Fibroblast of peridontal ligament (primary cell): ENCODE data around the gene B4GALT2.

Experiments
- DNase-seq: peaks from one replicate; pipeline ENCODE4 v3.0.0-alpha.2; 2010; ENCODE audit errors: extremely low read depth

B4GALT2 gene

DNA sequence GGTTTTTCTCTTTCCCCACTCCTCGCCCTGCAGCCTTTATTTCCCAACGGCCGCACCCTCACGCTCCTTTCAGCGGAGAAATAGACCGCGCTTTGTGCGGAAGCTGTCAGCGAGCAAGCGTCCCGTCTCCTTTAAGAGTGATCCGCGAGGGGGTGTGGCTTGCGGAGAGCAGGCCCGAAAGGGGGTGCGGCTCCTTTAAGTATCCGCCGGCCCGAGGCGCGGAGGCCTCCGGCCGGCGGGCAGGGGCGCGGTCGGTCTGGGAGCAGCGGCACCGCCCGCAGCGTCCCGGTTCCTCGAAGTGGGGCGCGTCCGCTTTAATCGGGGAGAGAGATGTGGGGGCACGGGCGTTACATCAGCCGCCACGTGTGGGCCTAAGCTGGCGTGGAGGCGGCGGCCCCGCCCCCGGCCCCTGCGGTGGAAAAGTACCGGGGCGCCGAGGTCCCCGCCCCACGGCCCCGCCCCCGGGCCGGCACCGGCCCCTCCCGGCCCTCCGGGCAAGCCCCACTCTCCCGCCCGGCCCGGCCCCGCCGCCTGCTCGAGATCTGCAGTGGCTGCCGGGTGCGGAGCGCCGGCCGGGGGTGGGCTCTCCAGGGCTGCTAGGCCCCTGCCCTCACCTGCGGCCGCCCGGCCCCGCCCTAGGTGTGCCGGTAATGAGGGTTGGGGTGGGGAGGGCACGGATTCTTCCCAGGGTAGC is 51.0 kb downstream of the B4GALT2 start:
- DNase-seq = peak; percentile 81

- DNase-seq = peak; percentile 25
These were observed 51.7 kb downstream of the B4GALT2 start for GRCh38 chr1:44030605-44031251.

GRCh38 chr1:44031252-44032169 is 52.5 kb downstream of the B4GALT2 start, which contains the start of gene SLC6A9:
TSS of gene SLC6A9 (minus strand) at chr1:44031462. CDS start at chr1:44024277, 7,185 bp downstream.
- peak; percentile 85 for DNase-seq

GRCh38 chr1:44032170-44032790 is 53.3 kb downstream of the B4GALT2 start:
- no peak for DNase-seq

DNA sequence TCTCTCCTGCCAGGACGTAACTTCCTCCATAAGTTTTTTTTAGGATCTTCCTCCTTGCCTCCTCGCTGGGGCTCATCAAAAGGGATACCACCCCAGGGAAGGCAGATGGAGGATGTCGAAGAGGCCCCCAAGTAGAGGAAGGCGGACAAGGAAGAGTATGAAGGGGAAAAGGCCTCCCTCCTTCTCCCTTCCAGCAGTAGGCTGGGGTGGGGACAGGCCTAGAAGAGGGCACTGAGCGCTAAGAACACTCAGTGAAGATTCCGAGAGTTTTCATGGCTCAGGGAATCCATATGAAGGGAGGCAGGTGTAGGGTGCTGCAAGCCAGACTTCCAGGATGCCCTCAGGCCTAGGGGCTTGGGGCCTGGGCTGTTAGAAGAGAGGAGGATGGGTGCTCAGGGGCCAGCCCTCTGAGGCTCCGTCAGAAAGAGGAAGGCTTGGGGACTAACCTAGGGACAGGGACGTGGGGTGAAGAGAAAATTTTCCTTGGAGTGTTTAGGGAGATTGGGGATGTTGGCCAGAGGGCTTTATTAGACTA is 54.1 kb downstream of the B4GALT2 start:
- DNase-seq = no peak

DNA sequence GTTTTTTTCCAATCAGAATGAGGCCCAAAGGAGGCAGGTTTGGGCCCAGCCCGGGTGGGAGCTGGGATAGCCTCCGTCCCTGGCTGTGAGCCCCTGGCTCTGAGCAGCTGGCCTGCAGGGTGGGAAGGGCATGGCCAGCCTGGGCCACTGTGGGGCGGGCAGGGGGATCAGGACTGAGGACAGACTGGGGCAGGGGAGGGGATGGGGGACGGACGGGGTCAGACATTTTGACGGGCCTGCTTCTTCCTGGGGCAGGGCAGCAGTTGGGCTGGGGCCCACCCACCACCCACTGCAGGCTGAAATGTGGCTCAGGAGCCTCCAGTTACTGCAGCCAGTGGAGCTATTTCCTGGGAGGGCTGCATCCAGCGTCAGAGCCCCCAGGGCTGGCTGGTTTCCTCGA is 54.7 kb downstream of the B4GALT2 start:
- no peak for DNase-seq

DNA sequence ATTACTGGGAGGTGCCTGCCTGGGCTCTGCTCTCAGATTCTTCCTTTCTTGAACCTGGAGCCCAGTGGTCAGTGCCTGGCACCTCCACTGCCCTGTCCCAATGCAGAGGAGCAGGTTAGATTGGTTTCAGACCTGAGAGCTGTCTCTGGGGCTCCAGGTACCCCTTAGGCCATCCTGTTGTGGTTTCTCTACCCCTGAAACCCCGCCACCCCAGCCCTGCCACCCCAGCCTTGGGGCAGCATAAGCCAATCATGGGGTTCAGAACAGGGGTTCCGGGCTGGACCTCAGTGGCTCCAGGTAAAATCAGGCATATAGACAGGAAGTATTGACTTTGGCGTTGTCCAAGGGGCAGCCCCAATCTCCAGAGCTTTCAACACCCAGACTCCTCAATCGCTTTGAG is 55.4 kb downstream of the B4GALT2 start:
- DNase-seq = no peak

DNA sequence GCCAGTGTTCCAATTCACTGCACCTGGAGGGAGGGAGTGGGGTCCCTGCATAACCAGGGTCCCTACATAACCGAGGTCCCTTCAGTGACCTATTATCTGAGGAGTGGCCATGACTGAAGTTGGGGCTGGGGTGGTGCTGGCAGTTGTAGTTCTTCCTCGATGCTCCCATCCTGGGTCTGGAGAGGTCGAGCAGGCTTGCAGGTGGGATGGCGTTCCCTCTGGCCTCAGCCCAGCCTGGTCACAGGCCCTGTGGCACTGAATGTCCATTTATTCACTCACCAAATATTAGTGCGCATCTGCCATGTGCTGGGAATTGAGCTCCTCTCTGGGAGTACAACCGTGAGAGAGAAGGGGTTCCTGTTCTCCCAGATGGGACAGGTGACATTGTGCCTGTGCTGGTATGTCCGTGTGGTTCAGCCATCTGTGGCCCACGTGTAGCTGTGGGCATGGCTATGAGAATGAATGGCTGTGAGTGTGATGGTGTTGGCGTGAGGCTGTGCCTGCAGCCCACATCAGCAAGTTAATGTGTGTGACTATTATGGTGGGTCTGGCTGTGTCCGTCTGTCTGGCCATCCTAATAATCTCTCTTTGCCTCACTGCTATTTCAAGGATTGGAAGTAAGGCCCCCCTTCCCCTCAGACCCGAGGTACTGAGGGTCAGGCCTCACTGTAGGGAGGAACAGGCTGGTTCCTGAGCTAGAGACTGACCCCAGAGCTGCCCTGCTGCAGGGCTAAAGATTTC is 56.1 kb downstream of the B4GALT2 start:
- DNase-seq = no peak

DNA sequence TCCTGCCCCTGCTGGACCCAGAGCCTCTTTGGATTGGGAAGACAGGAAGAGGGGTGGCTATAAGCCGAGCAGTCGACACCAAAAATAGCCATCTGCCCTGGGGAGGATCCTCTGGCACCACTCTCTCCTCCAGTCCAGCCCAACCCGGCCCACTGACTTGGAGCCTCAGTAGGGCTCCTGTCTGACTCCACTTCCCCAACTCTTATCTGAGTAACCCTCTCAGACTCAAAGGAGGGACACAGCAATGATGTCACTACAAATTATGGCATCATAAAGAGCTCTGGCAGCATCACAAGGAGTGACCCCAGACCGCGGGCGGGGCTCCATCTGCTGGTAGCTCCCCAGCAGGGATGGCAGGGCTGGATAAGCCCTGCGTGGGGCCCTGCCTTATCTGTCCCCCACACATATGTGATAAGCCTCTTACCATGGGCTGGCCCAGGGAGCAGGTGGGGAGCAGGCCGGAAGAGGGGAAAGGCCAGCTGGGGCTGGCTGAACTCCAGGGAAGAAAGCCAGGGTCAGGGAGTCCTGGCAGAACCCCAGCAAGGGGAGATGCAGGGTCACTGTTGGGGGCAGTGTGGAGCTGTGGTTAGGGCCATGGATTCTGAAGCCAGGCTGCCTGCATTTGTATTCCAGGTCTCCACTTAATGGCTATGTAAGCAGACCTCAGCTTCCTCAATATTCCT is 56.9 kb downstream of the B4GALT2 start:
- DNase-seq = no peak

DNA sequence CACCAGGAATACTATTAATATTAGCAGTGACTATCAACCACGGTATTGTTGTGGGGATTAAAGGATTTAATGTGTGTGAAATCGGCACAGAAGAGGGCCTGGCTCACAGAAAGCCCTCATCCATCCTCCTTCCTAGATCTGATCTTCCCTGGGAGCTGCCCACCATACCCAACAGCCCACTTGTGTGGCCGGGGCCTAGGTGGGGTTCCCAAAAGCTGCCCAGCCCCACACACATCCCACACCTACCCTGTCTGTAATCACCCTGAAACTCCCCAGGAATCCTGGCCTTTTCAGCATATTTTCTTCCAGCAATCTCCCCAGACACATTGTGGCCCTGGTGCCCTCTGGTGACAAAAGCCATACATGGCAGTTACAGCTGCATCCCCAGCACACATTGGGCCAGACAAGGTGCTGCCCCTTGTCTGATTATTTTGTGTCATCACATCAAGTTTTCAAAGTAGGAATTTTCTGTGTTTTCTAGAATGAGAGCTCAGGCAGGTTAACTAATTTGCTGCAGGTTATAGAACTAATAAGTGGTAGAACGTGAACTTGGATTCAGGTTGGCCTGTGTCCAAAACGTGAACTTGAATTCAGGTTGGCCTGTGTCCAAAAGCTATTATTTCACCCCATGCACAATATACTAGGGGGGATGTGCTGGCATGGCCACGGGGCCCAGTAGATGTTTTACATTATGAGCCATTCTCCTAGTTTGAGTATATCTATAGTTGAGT is 57.6 kb downstream of the B4GALT2 start:
- peak; percentile 75 for DNase-seq

DNA sequence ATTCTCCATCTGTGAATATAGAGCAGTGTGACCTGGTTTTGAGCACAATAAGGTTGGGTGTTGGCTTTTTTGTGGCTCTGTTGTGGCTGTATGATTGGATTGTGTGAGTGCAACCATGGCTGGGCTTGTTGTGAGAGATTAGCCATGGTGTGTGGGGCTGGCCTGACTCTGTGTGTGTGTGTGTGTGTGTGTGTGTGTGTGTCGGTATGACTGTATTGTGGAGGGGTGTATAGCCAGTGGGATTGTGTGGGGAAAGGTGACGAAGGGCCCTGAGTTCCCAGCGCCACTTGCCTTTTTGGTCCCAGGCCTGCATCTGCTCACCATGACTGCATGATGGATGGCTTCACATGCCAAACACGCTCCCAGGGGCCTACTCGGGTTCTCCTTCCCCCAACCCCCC is 58.1 kb downstream of the B4GALT2 start:
- no peak for DNase-seq

DNA sequence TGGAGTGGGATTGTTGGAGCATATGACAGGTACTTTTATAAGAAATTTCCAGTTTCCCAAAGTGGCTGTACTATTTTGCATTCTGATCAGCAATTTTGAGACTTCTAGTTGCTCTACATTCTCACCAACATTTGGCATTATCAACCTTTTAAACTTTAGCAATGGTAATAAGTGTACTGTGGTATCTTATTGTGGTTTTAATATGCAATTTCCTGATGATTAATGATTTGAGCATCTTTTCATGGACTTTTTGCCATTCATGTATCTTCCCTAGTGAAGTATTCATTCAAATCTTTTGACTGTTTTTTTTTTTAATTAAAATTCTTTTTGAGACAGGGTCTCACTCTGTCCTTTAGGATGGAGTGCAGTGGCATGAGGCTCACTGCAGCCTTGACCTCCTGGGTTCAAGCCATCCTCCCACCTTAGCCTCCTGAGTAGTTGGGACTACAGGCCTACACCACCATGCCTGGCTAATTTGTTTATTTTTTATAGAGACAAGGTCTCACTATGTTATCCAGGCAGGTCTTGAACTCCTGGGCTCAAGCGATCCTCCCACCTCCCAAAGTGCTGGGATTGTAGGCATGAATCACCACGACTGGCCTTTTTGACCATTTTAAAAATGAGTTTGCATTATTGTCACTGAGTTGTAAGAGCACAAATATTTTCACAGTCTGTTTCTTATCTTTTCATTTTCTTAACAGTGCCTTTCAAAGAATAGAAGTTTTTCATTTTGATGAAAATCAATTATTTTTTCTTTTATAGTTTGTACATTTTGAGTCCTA is 60.1 kb downstream of the B4GALT2 start:
- DNase-seq = peak; percentile 33

- no peak for DNase-seq
These were observed 61.4 kb downstream of the B4GALT2 start for GRCh38 chr1:44040418-44040817.
